ENCODE data around the gene POU3F3.

POU3F3 gene

GRCh38 chr2:104862058-104862941 is 8.4 kb downstream of the POU3F3 start:
- DNase-seq = no peak

- no peak for DNase-seq
These were observed 9.2 kb downstream of the POU3F3 start for GRCh38 chr2:104863146-104863467.

GRCh38 chr2:104863468-104864279 is 9.8 kb downstream of the POU3F3 start:
- DNase-seq = no peak

GRCh38 chr2:104864280-104865095 is 10.6 kb downstream of the POU3F3 start:
- no peak for DNase-seq

GRCh38 chr2:104865096-104865470 is 11.2 kb downstream of the POU3F3 start:
- DNase-seq = no peak

- DNase-seq = no peak
These were observed 12.4 kb downstream of the POU3F3 start for GRCh38 chr2:104866122-104866864.

GRCh38 chr2:104866883-104867812 is 13.2 kb downstream of the POU3F3 start:
- no peak for DNase-seq

- no peak for DNase-seq
These were observed 14.0 kb downstream of the POU3F3 start for GRCh38 chr2:104867813-104868504.

- DNase-seq = no peak
These were observed 14.6 kb downstream of the POU3F3 start for GRCh38 chr2:104868505-104868866.

- DNase-seq = no peak
These were observed 16.4 kb downstream of the POU3F3 start for GRCh38 chr2:104870100-104870975.

GRCh38 chr2:104871649-104871971 is 17.7 kb downstream of the POU3F3 start:
- DNase-seq = no peak

- no peak for DNase-seq
These were observed 18.3 kb downstream of the POU3F3 start for GRCh38 chr2:104871972-104872865.

GRCh38 chr2:104872866-104873688 is 19.2 kb downstream of the POU3F3 start:
- DNase-seq = peak; percentile 45

- DNase-seq = no peak
These were observed 19.8 kb downstream of the POU3F3 start for GRCh38 chr2:104873689-104874054.

- DNase-seq = no peak
These were observed 20.3 kb downstream of the POU3F3 start for GRCh38 chr2:104874230-104874629.

GRCh38 chr2:104875262-104875661 is 21.3 kb downstream of the POU3F3 start:
- no peak for DNase-seq

GRCh38 chr2:104876606-104877570 is 23.0 kb downstream of the POU3F3 start:
- no peak for DNase-seq
